HL-60 (cell line): ENCODE data around the gene LRRC46.
A peak's percentile ranks its signal among the peaks of the same experiment; 100 is the strongest.

Experiments used
- DNase-seq, 2 experiments: peaks; one replicate each; pipeline ENCODE4 v3.0.0-alpha.2; 2010 to 2020; ENCODE audit warnings: low read depth in 1 of 2, low spot score in 1 of 2
- H3K27ac ChIP-seq: fragments of 250-450 bp; sonication (Bioruptor Pico); replicated peaks from 2 replicates; pipeline ENCODE4 v1.5.1; 2020; ENCODE audit warnings: mild to moderate bottlenecking, moderate library complexity
- H3K27me3 ChIP-seq: fragments of 250-450 bp; sonication (Bioruptor Pico); 2 replicates; pipeline ENCODE4 v1.5.1; 2021; ENCODE audit warnings: mild to moderate bottlenecking, moderate library complexity; ENCODE audit not compliant: insufficient read depth, poor library complexity, severe bottlenecking
- H3K4me3 ChIP-seq: replicated peaks from 2 replicates; pipeline ENCODE4 v1.5.1; 2011; ENCODE audit warnings: mild to moderate bottlenecking, control low read depth, low read length; ENCODE audit not compliant: insufficient read depth
- CTCF ChIP-seq: IDR thresholded peaks from one replicate; pipeline ENCODE4 v1.5.1; 2011; ENCODE audit warnings: low read length, control low read depth, inconsistent platforms; ENCODE audit not compliant: insufficient read depth
- GABPA ChIP-seq: IDR thresholded peaks from 2 replicates; pipeline ENCODE4 v1.6.1; 2012; ENCODE audit warnings: low read depth
- POLR2AphosphoS5 ChIP-seq: IDR thresholded peaks from 2 replicates; pipeline ENCODE4 v1.6.1; 2012; ENCODE audit warnings: low read depth
- SPI1 ChIP-seq: IDR thresholded peaks from 2 replicates; pipeline ENCODE4 v1.6.1; 2012; ENCODE audit warnings: low read depth, mild to moderate bottlenecking, borderline replicate concordance
- TF ChIP-seq, protein P1 (sequence below): IDR thresholded peaks from 2 replicates; pipeline ENCODE4 v1.6.1; 2012; ENCODE audit warnings: low read depth; ENCODE audit not compliant: insufficient replicate concordance

The LRRC46 gene

GRCh38 chr17:47821424-47822391 lies 9.8 kb upstream of the LRRC46 start, which contains the start of gene OSBPL7:
TSS of gene OSBPL7 (minus strand) at chr17:47821794. CDS start at chr17:47820278, 1,516 bp downstream.
- peak; percentile 64 for TF ChIP-seq GABPA
- no peak for TF ChIP-seq CTCF
- TF ChIP-seq POLR2AphosphoS5 = peak; percentile 67; the same call in 1 of the 2 replicates
- TF ChIP-seq, protein P1, sequence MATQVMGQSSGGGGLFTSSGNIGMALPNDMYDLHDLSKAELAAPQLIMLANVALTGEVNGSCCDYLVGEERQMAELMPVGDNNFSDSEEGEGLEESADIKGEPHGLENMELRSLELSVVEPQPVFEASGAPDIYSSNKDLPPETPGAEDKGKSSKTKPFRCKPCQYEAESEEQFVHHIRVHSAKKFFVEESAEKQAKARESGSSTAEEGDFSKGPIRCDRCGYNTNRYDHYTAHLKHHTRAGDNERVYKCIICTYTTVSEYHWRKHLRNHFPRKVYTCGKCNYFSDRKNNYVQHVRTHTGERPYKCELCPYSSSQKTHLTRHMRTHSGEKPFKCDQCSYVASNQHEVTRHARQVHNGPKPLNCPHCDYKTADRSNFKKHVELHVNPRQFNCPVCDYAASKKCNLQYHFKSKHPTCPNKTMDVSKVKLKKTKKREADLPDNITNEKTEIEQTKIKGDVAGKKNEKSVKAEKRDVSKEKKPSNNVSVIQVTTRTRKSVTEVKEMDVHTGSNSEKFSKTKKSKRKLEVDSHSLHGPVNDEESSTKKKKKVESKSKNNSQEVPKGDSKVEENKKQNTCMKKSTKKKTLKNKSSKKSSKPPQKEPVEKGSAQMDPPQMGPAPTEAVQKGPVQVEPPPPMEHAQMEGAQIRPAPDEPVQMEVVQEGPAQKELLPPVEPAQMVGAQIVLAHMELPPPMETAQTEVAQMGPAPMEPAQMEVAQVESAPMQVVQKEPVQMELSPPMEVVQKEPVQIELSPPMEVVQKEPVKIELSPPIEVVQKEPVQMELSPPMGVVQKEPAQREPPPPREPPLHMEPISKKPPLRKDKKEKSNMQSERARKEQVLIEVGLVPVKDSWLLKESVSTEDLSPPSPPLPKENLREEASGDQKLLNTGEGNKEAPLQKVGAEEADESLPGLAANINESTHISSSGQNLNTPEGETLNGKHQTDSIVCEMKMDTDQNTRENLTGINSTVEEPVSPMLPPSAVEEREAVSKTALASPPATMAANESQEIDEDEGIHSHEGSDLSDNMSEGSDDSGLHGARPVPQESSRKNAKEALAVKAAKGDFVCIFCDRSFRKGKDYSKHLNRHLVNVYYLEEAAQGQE = no peak
- no peak for TF ChIP-seq SPI1
- Histone ChIP-seq H3K27ac (peak within 1 kb of the TSS; percentile 47), H3K27me3 (no peaks in the 10 kb centered on the region), H3K4me3 (peak within 1 kb of the TSS; percentile 91)
- DNase-seq = peak; percentile 84 to 90

DNA sequence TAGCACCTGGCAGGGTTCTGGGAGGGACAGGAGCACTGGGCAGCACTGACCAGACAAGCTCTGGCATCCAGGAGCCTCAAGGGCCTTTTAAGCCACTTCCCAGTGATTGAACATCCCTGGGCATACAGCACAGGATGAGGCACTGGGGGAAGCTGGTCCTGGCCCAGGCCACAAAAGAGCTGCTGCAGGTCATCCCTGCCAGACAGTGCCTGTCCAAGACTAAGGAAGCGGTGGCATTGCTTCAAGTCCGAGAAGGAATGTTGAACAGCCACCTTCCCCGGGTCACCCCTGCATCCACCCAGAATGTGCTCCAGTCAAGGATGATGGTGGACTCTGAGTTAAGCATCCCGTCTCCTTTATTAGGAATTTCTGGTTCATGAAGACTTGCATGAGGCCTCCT lies 8.7 kb upstream of the LRRC46 start:
- Histone ChIP-seq H3K4me3 (no peak overlapping the region), H3K27me3 (no peaks in the 10 kb centered on the region), H3K27ac (no peak overlapping the region)
- TF ChIP-seq POLR2AphosphoS5 (no peak), CTCF (no peak), SPI1 (no peak), GABPA (no peak)
- TF ChIP-seq, protein P1 = no peak
- DNase-seq = no peak

DNA sequence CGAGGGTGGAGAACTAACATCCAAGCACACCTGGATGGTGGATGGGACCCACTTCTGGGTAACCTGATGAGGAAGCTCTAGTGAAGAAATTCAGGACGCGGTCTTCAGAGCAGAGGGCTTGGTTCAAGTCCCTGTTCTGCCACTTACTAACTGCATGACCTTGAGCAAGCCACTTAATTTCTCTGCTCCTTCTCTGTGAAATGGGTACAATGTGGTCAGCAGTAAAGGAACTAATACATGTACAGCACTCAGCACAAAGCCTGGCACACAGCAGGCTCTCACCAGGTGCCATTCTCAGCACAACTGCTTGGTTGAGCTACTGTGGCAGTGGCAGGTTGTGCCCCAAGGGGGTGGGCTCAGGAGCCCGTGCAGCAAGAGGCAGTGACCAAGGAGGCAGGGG lies 8.0 kb upstream of the LRRC46 start:
- H3K27me3 ChIP-seq = no peaks in the 10 kb centered on the region
- H3K27ac ChIP-seq = no peak overlapping the region
- TF ChIP-seq, protein P1 = no peak
- no peak for TF ChIP-seq POLR2AphosphoS5
- no peak overlapping the region for H3K4me3 ChIP-seq
- DNase-seq = no peak
